H1 (cell line): ENCODE measurements around the gene MBP. TPM values are rescaled to one million over a fixed set of nuclear protein-coding genes. Genes with fewer than 3 reads are reported as not detected.

Source experiments
- CHD7 ChIP-seq: fragments of 300-600 bp; sonication (generic); IDR thresholded peaks from 2 replicates; pipeline ENCODE4 v1.7.1; 2012; ENCODE audit warnings: low read length, moderate library complexity, mild to moderate bottlenecking, inconsistent platforms; ENCODE audit not compliant: insufficient replicate concordance
- polyA plus RNA-seq, 7 experiments: library from polyadenylated mRNA; depleted of rRNA in 3 of 7; stranded (reverse) in 5 of 7; unstranded in 2 of 7; fragments of >200 nt in 5 of 7; fragments of 200-250 nt in 2 of 7; gene quantifications; 1 replicate in 5 of 7; 2 replicates in 1 of 7; 4 replicates in 1 of 7; pipeline versions ENCODE4 v1.2.1 to v1.2.3, GENCODE V29; 2011 to 2013; ENCODE audit warnings: missing spikeins in 2 of 7, mixed read lengths in 2 of 7
- total RNA-seq: library from RNA; stranded (reverse); fragmentation: NEBNext Ultra II Directional; extraction: Animal tissue kit (Norgen Biotek cat#: 25700); gene quantifications from 2 replicates; pipeline ENCODE4 v1.2.1, GENCODE V29; 2021

The MBP gene
- total and polyA plus RNA-seq, 2 of the 8 experiments (the other 6 are each of a cell fraction or from before 2014, with no cell fraction given): 7.7 to 19.2 TPM

GRCh38 chr18:76962851-76963250 lies 169.7 kb downstream of the MBP start (continued):
- TF ChIP-seq CHD7: no peak
